HCT116 (cell line): ENCODE measurements around the gene NGFR. TPM values are rescaled to one million over a fixed set of nuclear protein-coding genes. Genes with fewer than 3 reads are reported as not detected.

Experiments
- ATAC-seq: fragments of 200-7000 bp; cut with Tn5 transposase; 2 replicates; pipeline ENCODE4 v1.9.1; 2020; ENCODE audit warnings: mild to moderate bottlenecking, moderate library complexity
- BruUV-seq: library from RNA; stranded (reverse); fragments of 400-500 nt; replicated peaks from 2 replicates; lab custom pipeline; 2021; lab: Mats Ljungman, UMichigan
- CTCF ChIA-PET: fragments of 300-600 bp; sonication (Branson Sonifier 250); formaldehyde crosslinking; loops from one replicate; lab custom pipeline; 2021; ENCODE audit warnings: antibody characterized with exemption; lab: Charles Lee
- POLR2A ChIA-PET: fragments of 300-600, 350-600 bp; sonication (Branson Sonifier 250); formaldehyde crosslinking; loops from one replicate; lab custom pipeline; 2021; ENCODE audit warnings: antibody characterized with exemption; lab: Charles Lee
- RAD21 ChIA-PET, 2 experiments: fragments of 300-600 bp; sonication (Branson Sonifier 250); formaldehyde crosslinking; loops; one replicate each; lab custom pipeline; 2023; ENCODE audit warnings: low total read pairs in 2 of 2; ENCODE audit not compliant: uncharacterized antibody in 2 of 2, unreplicated experiment in 2 of 2, low non-redundant PET in 1 of 2; lab: Charles Lee
- DNase-seq: peaks from one replicate; pipeline ENCODE4 v3.0.0-alpha.2; 2010; ENCODE audit warnings: low read depth, low spot score
- H2AFZ ChIP-seq: fragments of 200-600 bp; shearing (Covaris generic), sonication (generic); 2 replicates; pipeline ENCODE4 v1.6.1; 2017; ENCODE audit warnings: low read depth, mixed run types, mixed read lengths, antibody characterized with exemption, low read length; ENCODE audit not compliant: poor library complexity, severe bottlenecking
- H3K27ac ChIP-seq: 2 replicates; pipeline ENCODE4 v1.5.1; 2012; ENCODE audit warnings: low read depth, low read length
- H3K27me3 ChIP-seq: fragments of 200-600 bp; sonication (generic); 2 replicates; pipeline ENCODE4 v1.6.1; 2016; ENCODE audit warnings: mixed run types, low read length, mixed read lengths; ENCODE audit not compliant: insufficient read depth
- H3K36me3 ChIP-seq, 2 experiments: fragments of 200-500 bp in 1 of 2; fragments of 200-600 bp in 1 of 2; sonication (Bioruptor generic) in 1 of 2; sonication (generic) in 1 of 2; 2 replicates each; pipeline versions ENCODE4 v1.5.1 to v1.6.1; 2014 to 2016; ENCODE audit warnings: low read length in 2 of 2, inconsistent platforms in 1 of 2, mixed read lengths in 1 of 2, mixed run types in 1 of 2; ENCODE audit not compliant: insufficient read depth in 2 of 2, control insufficient read depth in 1 of 2
- H3K4me1 ChIP-seq, 2 experiments: fragments of 200-600 bp in 1 of 2; sonication (generic) in 1 of 2; 2 replicates each; pipeline versions ENCODE4 v1.5.1 to v1.6.1; 2012 to 2017; ENCODE audit warnings: low read length in 2 of 2, inconsistent platforms in 1 of 2, mild to moderate bottlenecking in 1 of 2, mixed read lengths in 1 of 2, mixed run types in 1 of 2, moderate library complexity in 1 of 2; ENCODE audit not compliant: insufficient read depth in 2 of 2, control insufficient read depth in 1 of 2
- H3K4me2 ChIP-seq: fragments of 200-600 bp; sonication (generic); 2 replicates; pipeline ENCODE4 v1.6.1; 2017; ENCODE audit warnings: mixed run types, low read length, mixed read lengths
- H3K4me3 ChIP-seq, 2 experiments: fragments of 200-600 bp in 1 of 2; sonication (generic) in 1 of 2; replicated peaks in 1 of 2; 2 replicates each; pipeline ENCODE4 v1.5.1; 2011 to 2016; ENCODE audit warnings: low read length in 2 of 2, control low read depth in 1 of 2, low read depth in 1 of 2, mild to moderate bottlenecking in 1 of 2, mixed read lengths in 1 of 2, mixed run types in 1 of 2
- H3K79me2 ChIP-seq: fragments of 200-600 bp; sonication (generic); 2 replicates; pipeline ENCODE4 v1.6.1; 2017; ENCODE audit warnings: mild to moderate bottlenecking, mixed run types, low read length, moderate library complexity, mixed read lengths; ENCODE audit not compliant: insufficient read depth
- H3K9ac ChIP-seq: fragments of 200-600 bp; sonication (generic); 2 replicates; pipeline ENCODE4 v1.6.1; 2016; ENCODE audit warnings: low read length, mixed read lengths
- H3K9me2 ChIP-seq: fragments of 200-600 bp; sonication (generic), shearing (Covaris generic); 2 replicates; pipeline ENCODE4 v1.6.1; 2017; ENCODE audit warnings: mixed run types, mild to moderate bottlenecking, moderate library complexity; ENCODE audit not compliant: insufficient read depth
- H3K9me3 ChIP-seq, 2 experiments: fragments of 200-500 bp in 1 of 2; fragments of 200-600 bp in 1 of 2; sonication (Bioruptor generic) in 1 of 2; sonication (generic) in 1 of 2; 2 replicates each; pipeline ENCODE4 v1.6.1; 2014 to 2017; ENCODE audit warnings: low read length in 2 of 2, mixed read lengths in 2 of 2, inconsistent platforms in 1 of 2, low read depth in 1 of 2, mild to moderate bottlenecking in 1 of 2, mixed run types in 1 of 2, moderate library complexity in 1 of 2; ENCODE audit not compliant: control insufficient read depth in 1 of 2, insufficient read depth in 1 of 2
- H4K20me1 ChIP-seq: fragments of 200-600 bp; sonication (generic), shearing (Covaris generic); 2 replicates; pipeline ENCODE4 v1.6.1; 2017; ENCODE audit warnings: mixed run types, mild to moderate bottlenecking, moderate library complexity; ENCODE audit not compliant: insufficient read depth
- CBX3 ChIP-seq: IDR thresholded peaks from 2 replicates; pipeline ENCODE4 v1.6.1; 2012; ENCODE audit warnings: low read depth
- CEBPB ChIP-seq: IDR thresholded peaks from 2 replicates; pipeline ENCODE4 v1.6.1; 2012; ENCODE audit warnings: low read depth
- CTCF ChIP-seq, 3 experiments: fragments of 200-600 bp in 1 of 3; sonication (generic) in 1 of 3; IDR thresholded peaks in 2 of 3; conservative IDR thresholded peaks in 1 of 3; 2 replicates each; pipeline ENCODE4 v1.5.1; 2012 to 2017; ENCODE audit warnings: low read depth in 2 of 3, low read length in 2 of 3, antibody characterized with exemption in 1 of 3, borderline replicate concordance in 1 of 3, control low read depth in 1 of 3, mild to moderate bottlenecking in 1 of 3, mixed read lengths in 1 of 3, mixed run types in 1 of 3, moderate library complexity in 1 of 3; ENCODE audit not compliant: insufficient read depth in 1 of 3
- EGR1 ChIP-seq: IDR thresholded peaks from 2 replicates; pipeline ENCODE4 v1.6.1; 2012; ENCODE audit warnings: low read depth
- ELF1 ChIP-seq: IDR thresholded peaks from 2 replicates; pipeline ENCODE4 v1.6.1; 2012; ENCODE audit warnings: low read depth, borderline replicate concordance
- EZH2phosphoT487 ChIP-seq: fragments of 200-600 bp; IDR thresholded peaks from 2 replicates; pipeline ENCODE4 v1.6.1; 2018; ENCODE audit warnings: antibody characterized with exemption, borderline replicate concordance
- FOSL1 ChIP-seq: IDR thresholded peaks from 2 replicates; pipeline ENCODE4 v1.6.1; 2012; ENCODE audit warnings: low read depth
- MAX ChIP-seq: IDR thresholded peaks from 2 replicates; pipeline ENCODE4 v1.6.1; 2012
- POLR2A ChIP-seq: IDR thresholded peaks from 2 replicates; pipeline ENCODE4 v1.7.0; 2011; ENCODE audit warnings: borderline replicate concordance; ENCODE audit not compliant: insufficient read depth, insufficient read length; ENCODE audit errors: extremely low read depth
- POLR2AphosphoS5 ChIP-seq: IDR thresholded peaks from 2 replicates; pipeline ENCODE4 v1.6.1; 2011; ENCODE audit warnings: mild to moderate bottlenecking, low read depth, low read length, moderate library complexity
- RAD21 ChIP-seq: IDR thresholded peaks from 2 replicates; pipeline ENCODE4 v1.6.1; 2012; ENCODE audit warnings: low read depth, mild to moderate bottlenecking
- REST ChIP-seq: IDR thresholded peaks from 2 replicates; pipeline ENCODE4 v1.6.1; 2012; ENCODE audit warnings: low read depth
- SIN3A ChIP-seq: IDR thresholded peaks from 2 replicates; pipeline ENCODE4 v1.6.1; 2012; ENCODE audit warnings: low read depth
- SP1 ChIP-seq: IDR thresholded peaks from 2 replicates; pipeline ENCODE4 v1.6.1; 2012; ENCODE audit warnings: low read depth
- SRF ChIP-seq: IDR thresholded peaks from 2 replicates; pipeline ENCODE4 v1.6.1; 2012; ENCODE audit warnings: low read depth
- YY1 ChIP-seq: IDR thresholded peaks from 2 replicates; pipeline ENCODE4 v1.6.1; 2011; ENCODE audit warnings: low read length, low read depth, moderate library complexity, mild to moderate bottlenecking; ENCODE audit not compliant: insufficient replicate concordance; ENCODE audit errors: extremely low read depth
- ZBTB33 ChIP-seq: IDR thresholded peaks from 2 replicates; pipeline ENCODE4 v1.6.1; 2011; ENCODE audit warnings: mild to moderate bottlenecking, low read length, moderate library complexity; ENCODE audit not compliant: insufficient replicate concordance; ENCODE audit errors: extremely low read depth
- ZNF274 ChIP-seq: fragments of 200-500 bp; sonication (Bioruptor generic); IDR thresholded peaks from 2 replicates; pipeline ENCODE4 v1.6.1; 2014; ENCODE audit warnings: mild to moderate bottlenecking, low read depth, low read length, inconsistent platforms
- intact Hi-C: fragments of 100-400 bp; cut with micrococcal nuclease; formaldehyde crosslinking; loops from 2 replicates; pipeline ENCODE4 v1.10.0; 2022
- total RNA-seq: library from RNA; stranded (reverse); gene quantifications from one replicate; pipeline ENCODE4 v1.2.1, GENCODE V29; 2021; ENCODE audit not compliant: unreplicated experiment

NGFR gene
- total RNA-seq, 1 experiment from 2014 or later: 6.1 TPM

- no TSS peak for BruUV-seq
- intact Hi-C loops: no loop called here
- Histone ChIP-seq H3K9ac (no peak overlapping the region), H3K79me2 (no peaks in the 10 kb centered on the region), H3K27me3 (no peaks in the 10 kb centered on the region), H3K9me2 (no peaks in the 10 kb centered on the region), H3K4me3 (no peak overlapping the region), H3K4me2 (no peak overlapping the region), H3K36me3 (no peaks in the 10 kb centered on the region), H4K20me1 (no peaks in the 10 kb centered on the region), H3K9me3 (no peaks in the 10 kb centered on the region), H3K27ac (no peak overlapping the region), H3K4me1 (peaks cover 21 to 25% of the 10 kb centered on the region in 2 experiments), H2AFZ (no peak overlapping the region)
- POLR2A ChIA-PET: interaction anchor here (0.8 kb wide), 1 partner anchor 11 kb away, joined by 3 read pairs; the partner anchor contains the start of gene NGFR
- ATAC-seq (no peak), DNase-seq (no peak)
- CTCF ChIA-PET: interaction anchor here (1.1 kb wide), 1 partner anchor 9 kb away, joined by 6 read pairs; no protein-coding TSS in a partner anchor
- TF ChIP-seq SRF (no peak), ELF1 (no peak), REST (no peak), CBX3 (no peak), RAD21 (no peak), MAX (no peak), EZH2phosphoT487 (no peak), SP1 (no peak), ZBTB33 (no peak), ZNF274 (no peak), SIN3A (no peak), FOSL1 (no peak), POLR2AphosphoS5 (no peak), CEBPB (no peak), CTCF (IDR thresholded peaks at IDR 0.05 in 2 of 3, conservative IDR thresholded peaks at IDR 0.05 in 1 of 3; ENCODE audit: borderline replicate concordance in 1 of 3, insufficient read depth in 1 of 3, low read depth in 2 of 3, low read length in 2 of 3) (no peak), POLR2A (no peak), EGR1 (no peak), YY1 (no peak)
- RAD21 ChIA-PET: no interaction called here
These were observed 10.8 kb downstream of the NGFR start for GRCh38 chr17:49505854-49506253.
